Activated effector memory CD4-positive, alpha-beta T cell treated with anti-CD3 and anti-CD28 coated beads, Interleukin-2, amount 50 U/mL, for 16 hours (primary cell): ENCODE data around the gene SYNDIG1L.

ENCODE experiments used
- DNase-seq: peaks from one replicate; pipeline ENCODE4 v3.0.0-alpha.2; 2020

Gene SYNDIG1L

GRCh38 chr14:74356892-74357575 is 69.0 kb downstream of the SYNDIG1L start:
- no peak for DNase-seq
